K562 (cell line): ENCODE results near the gene MYL12A. TPM values are rescaled to one million over a fixed set of nuclear protein-coding genes. Genes with fewer than 3 reads are reported as not detected.

ENCODE experiments used
- BMI1 ChIP-seq: fragments of 150-350 bp; IDR thresholded peaks from 2 replicates; pipeline ENCODE4 v1.6.1; 2014; ENCODE audit warnings: low read length
- CBFB ChIP-seq: sonication (generic); formaldehyde crosslinking; IDR thresholded peaks from 2 replicates; pipeline ENCODE4 v1.4.0; 2020; ENCODE audit warnings: mild to moderate bottlenecking, missing genetic modification reagents
- E2F1 ChIP-seq: sonication (generic); formaldehyde crosslinking; IDR thresholded peaks from 2 replicates; pipeline ENCODE4 v1.8.1; 2023; ENCODE audit warnings: mild to moderate bottlenecking, missing genetic modification reagents, moderate library complexity
- FOSL1 ChIP-seq: fragments of 200-800 bp; sonication (Bioruptor generic); conservative IDR thresholded peaks from 2 replicates; pipeline ENCODE4 v1.6.1; 2016; ENCODE audit warnings: missing genetic modification characterization, missing compliant biosample characterization
- FOXK2 ChIP-seq, 2 experiments: fragments of 450-650 bp; IDR thresholded peaks in 1 of 2; conservative IDR thresholded peaks in 1 of 2; 2 replicates each; pipeline ENCODE4 v1.6.1; 2016; ENCODE audit warnings: low read depth in 2 of 2, mild to moderate bottlenecking in 1 of 2
- HDGF ChIP-seq: fragments of 450-650 bp; IDR thresholded peaks from 2 replicates; pipeline ENCODE4 v1.6.1; 2016
- MCM3 ChIP-seq: fragments of 450-650 bp; IDR thresholded peaks from 2 replicates; pipeline ENCODE4 v1.6.1; 2016
- MTA3 ChIP-seq: fragments of 450-650 bp; formaldehyde crosslinking; IDR thresholded peaks from 2 replicates; pipeline ENCODE4 v1.6.1; 2017; ENCODE audit warnings: mild to moderate bottlenecking, borderline replicate concordance
- NR2F6 ChIP-seq: fragments of 450-650 bp; formaldehyde crosslinking; IDR thresholded peaks from 2 replicates; pipeline ENCODE4 v1.4.0; 2020; ENCODE audit warnings: mild to moderate bottlenecking
- RFX1 ChIP-seq: fragments of 450-650 bp; IDR thresholded peaks from 2 replicates; pipeline ENCODE4 v1.6.1; 2016; ENCODE audit warnings: mild to moderate bottlenecking, moderate library complexity
- SMARCA4 ChIP-seq: fragments of 450-650 bp; IDR thresholded peaks from 2 replicates; pipeline ENCODE4 v1.6.1; 2016
- SRF ChIP-seq, 2 experiments: fragments of 250-450, 450-650 bp in 1 of 2; sonication (Bioruptor Pico) in 1 of 2; sonication (generic) in 1 of 2; formaldehyde crosslinking; IDR thresholded peaks; 2 replicates each; pipeline versions ENCODE4 v1.5.0 to v1.5.1; 2020 to 2022; ENCODE audit warnings: mild to moderate bottlenecking in 1 of 2, missing genetic modification reagents in 1 of 2
- TBP ChIP-seq: optimal IDR thresholded peaks from 2 replicates; pipeline ENCODE3; 2011; ENCODE audit warnings: low read depth, low read length, improper control_type of control experiment
- TFAP4 ChIP-seq: sonication (generic); formaldehyde crosslinking; IDR thresholded peaks from 2 replicates; pipeline ENCODE4 v1.8.0; 2022; ENCODE audit warnings: missing genetic modification reagents, mild to moderate bottlenecking, moderate library complexity, borderline replicate concordance
- YY1 ChIP-seq, 3 experiments: IDR thresholded peaks; 2 replicates each; pipeline ENCODE4 v1.6.1; 2011; ENCODE audit warnings: low read length in 2 of 3, mild to moderate bottlenecking in 2 of 3, moderate library complexity in 2 of 3, borderline replicate concordance in 1 of 3, control low read depth in 1 of 3, low read depth in 1 of 3; ENCODE audit not compliant: insufficient read depth in 3 of 3, insufficient replicate concordance in 2 of 3, control insufficient read depth in 1 of 3, insufficient read length in 1 of 3; ENCODE audit errors: extremely low read depth in 1 of 3
- ZEB2 ChIP-seq: fragments of 450-650 bp; IDR thresholded peaks from 2 replicates; pipeline ENCODE4 v1.6.1; 2016
- ZNF280B ChIP-seq: fragments of 250-450 bp; sonication (Bioruptor Pico); IDR thresholded peaks from 2 replicates; pipeline ENCODE4 v1.5.1; 2021; ENCODE audit warnings: mild to moderate bottlenecking
- ZNF316 ChIP-seq: fragments of 450-650 bp; IDR thresholded peaks from 2 replicates; pipeline ENCODE4 v1.6.1; 2016
- ZNF384 ChIP-seq: IDR thresholded peaks from 2 replicates; pipeline ENCODE4 v1.6.1; 2012; ENCODE audit warnings: low read depth, low read length, improper control_type of control experiment
- ZNF431 ChIP-seq: sonication (generic); formaldehyde crosslinking; IDR thresholded peaks from 2 replicates; pipeline ENCODE4 v1.8.0; 2022; ENCODE audit warnings: mild to moderate bottlenecking, missing genetic modification reagents
- polyA plus RNA-seq, 8 experiments: library from polyadenylated mRNA; depleted of rRNA in 4 of 8; stranded (reverse) in 5 of 8; unstranded in 3 of 8; fragments of >200 nt; fragmentation: Nextera tagmentation in 2 of 8; fragmentation: Illumina TruSeq in 1 of 8; extraction: Ambion mirVana in 2 of 8; extraction: Trizol in 1 of 8; gene quantifications; 2 replicates each; pipeline versions ENCODE4 v1.2.1 to v1.2.3, GENCODE V29; 2011 to 2014; ENCODE audit warnings: inconsistent platforms in 1 of 8, missing spikeins in 1 of 8
- total RNA-seq, 7 experiments: library from RNA; depleted of rRNA in 6 of 7; stranded (reverse); fragments of >200 nt in 6 of 7; fragmentation: Illumina TruSeq in 2 of 7; extraction: Trizol in 2 of 7; gene quantifications; 2 replicates each; pipeline versions ENCODE4 v1.2.1 to v1.2.3, GENCODE V29; 2011 to 2021; ENCODE audit warnings: low replicate concordance in 1 of 7
- TF ChIP-seq, protein P1 (sequence below): fragments of 200-800 bp; sonication (Bioruptor generic); IDR thresholded peaks from 2 replicates; pipeline ENCODE4 v1.6.1; 2017; ENCODE audit warnings: missing genetic modification characterization, missing compliant biosample characterization

Gene MYL12A
- total and polyA plus RNA-seq, 9 of the 15 experiments (the other 6 are each of a cell fraction or from before 2014, with no cell fraction given), result 308 to 1,031 (median 559) TPM

- TF ChIP-seq MCM3 (no peak), ZNF316 (peak; percentile 47), TBP (peak; percentile 62), SMARCA4 (no peak), ZNF431 (CRISPR knock-in tag) (peak; percentile 51; the same call in 1 of the 2 replicates), ZEB2 (peak; percentile 26; the same call in 1 of the 2 replicates), FOXK2 (conservative IDR thresholded peaks at IDR 0.05 in 1 of 2, IDR thresholded peaks at IDR 0.05 in 1 of 2; ENCODE audit: low read depth in 2 of 2) (no peak; a peak in 1 of 4 replicates), NR2F6 (CRISPR knock-in tag) (0 out of 2 replicates have a peak, but pooled peaks have one; percentile 53), ZNF384 (peak; percentile 37; the same call in 1 of the 2 replicates), YY1 (IDR thresholded peaks at IDR 0.05; ENCODE audit: borderline replicate concordance in 1 of 3, control insufficient read depth in 1 of 3, extremely low read depth in 1 of 3, insufficient read depth in 3 of 3, insufficient read length in 1 of 3, insufficient replicate concordance in 2 of 3, low read depth in 1 of 3, low read length in 2 of 3) (peak in 1 of 3 experiments; percentile 42), BMI1 (no peak), SRF (CRISPR knock-in tag; IDR thresholded peaks at IDR 0.05) (peak in 1 of 2 experiments; percentile 60; a peak in 2 of 4 replicates), E2F1 (no peak; the same call in 1 of the 2 replicates), TFAP4 (CRISPR knock-in tag) (peak; percentile 74; the same call in 1 of the 2 replicates), ZNF280B (CRISPR knock-in tag) (no peak), CBFB (CRISPR knock-in tag) (0 out of 2 replicates have a peak, but pooled peaks have one; percentile 71), MTA3 (no peak), HDGF (0 out of 2 replicates have a peak, but pooled peaks have one; percentile 65), FOSL1 (no peak), RFX1 (no peak)
- TF ChIP-seq, protein P1, sequence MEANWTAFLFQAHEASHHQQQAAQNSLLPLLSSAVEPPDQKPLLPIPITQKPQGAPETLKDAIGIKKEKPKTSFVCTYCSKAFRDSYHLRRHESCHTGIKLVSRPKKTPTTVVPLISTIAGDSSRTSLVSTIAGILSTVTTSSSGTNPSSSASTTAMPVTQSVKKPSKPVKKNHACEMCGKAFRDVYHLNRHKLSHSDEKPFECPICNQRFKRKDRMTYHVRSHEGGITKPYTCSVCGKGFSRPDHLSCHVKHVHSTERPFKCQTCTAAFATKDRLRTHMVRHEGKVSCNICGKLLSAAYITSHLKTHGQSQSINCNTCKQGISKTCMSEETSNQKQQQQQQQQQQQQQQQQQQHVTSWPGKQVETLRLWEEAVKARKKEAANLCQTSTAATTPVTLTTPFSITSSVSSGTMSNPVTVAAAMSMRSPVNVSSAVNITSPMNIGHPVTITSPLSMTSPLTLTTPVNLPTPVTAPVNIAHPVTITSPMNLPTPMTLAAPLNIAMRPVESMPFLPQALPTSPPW (CRISPR knock-in tag), result no peak
Observed at GRCh38 chr18:3245853-3246634, 1.6 kb upstream of the MYL12A start (continued).
